Measurements from ENCODE around the gene GAS2L1. TPM values are rescaled to one million over a fixed set of nuclear protein-coding genes. Genes with fewer than 3 reads are reported as not detected.

Gene GAS2L1
- total and polyA plus RNA-seq, 2 experiments from 2014 or later: 17.3 to 21.0 TPM

DNA sequence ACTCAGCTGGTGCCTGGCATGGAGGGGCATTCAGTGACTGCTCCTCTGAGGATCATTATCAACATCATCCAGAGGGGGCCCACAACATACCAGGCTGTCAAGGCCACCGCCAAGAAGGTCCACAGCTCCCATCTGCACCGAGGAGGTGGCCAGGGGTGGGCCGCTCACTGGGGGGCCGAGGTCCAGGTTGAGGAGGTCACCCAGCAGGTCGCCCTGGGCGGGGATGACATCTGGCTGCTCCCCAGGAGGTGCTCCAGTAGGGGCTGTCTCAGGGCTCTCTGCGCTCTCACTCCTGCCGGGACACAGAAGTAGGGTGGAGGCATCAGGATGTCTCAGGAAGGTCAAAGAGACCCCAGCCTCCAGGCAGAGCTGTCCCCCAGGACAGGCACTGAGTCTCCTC, 34.1 kb downstream of the GAS2L1 start:
- no peak for TF ChIP-seq CTCF (IDR thresholded peaks at IDR 0.05; ENCODE audit: low read depth, low read length)

DNA sequence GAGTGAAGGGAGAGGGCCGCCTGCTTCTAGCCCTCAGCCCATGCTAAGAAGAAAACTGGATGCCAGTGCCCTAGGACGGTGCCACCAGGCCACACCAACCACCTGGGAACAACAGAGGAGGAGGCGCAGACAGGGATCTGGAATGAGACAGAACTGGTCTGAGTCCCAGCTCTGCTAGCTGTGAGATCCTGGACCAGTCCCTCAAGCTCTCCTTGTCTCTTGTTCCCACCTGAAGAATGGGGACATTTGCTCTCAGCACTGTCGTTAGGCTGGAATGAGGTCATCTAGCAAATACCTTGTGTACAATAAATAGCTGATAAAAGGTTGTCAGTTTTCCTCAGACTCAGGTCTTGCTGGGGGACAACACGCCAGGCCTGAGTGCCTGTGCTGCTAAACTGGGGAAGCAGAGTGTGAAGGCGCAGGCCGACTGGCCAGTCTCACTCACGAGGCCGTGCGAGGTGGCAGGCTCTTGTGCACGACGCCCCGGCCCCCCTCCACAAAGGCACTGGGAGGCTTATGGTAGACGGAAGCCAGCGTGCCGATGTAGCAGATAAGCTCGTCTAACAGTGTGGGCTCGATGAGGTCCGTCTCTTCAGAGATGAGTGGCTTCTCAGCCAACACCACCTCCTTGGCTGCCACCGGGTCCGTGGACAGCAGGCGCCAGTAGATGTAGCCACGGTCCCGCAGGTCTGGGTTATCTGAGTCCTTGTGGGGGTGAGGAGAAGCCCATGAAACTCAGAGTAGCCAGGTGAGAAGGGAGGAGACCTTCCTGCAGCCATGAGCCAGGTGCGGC, 34.8 kb downstream of the GAS2L1 start:
- Histone ChIP-seq H3K27me3 (no peaks in the 10 kb centered on the region), H3K27ac (peak overlapping the region; percentile 48), H3K9me3 (ENCODE audit: low read depth) (no peaks in the 10 kb centered on the region), H3K4me1 (ENCODE audit: low read depth) (peaks cover 30% of the 10 kb centered on the region), H3K4me3 (no peak overlapping the region), H3K36me3 (peaks cover 32% of the 10 kb centered on the region)
- TF ChIP-seq CTCF (IDR thresholded peaks at IDR 0.05; ENCODE audit: low read depth, low read length): no peak
- DNase-seq (ENCODE audit: low read depth in 1 of 2, low spot score in 1 of 2): no peak

More for the DNA sequence above, 34.1 kb downstream of the GAS2L1 start:
- Histone ChIP-seq H3K27ac (no peak overlapping the region), H3K27me3 (no peaks in the 10 kb centered on the region), H3K4me1 (ENCODE audit: low read depth) (peaks cover 30% of the 10 kb centered on the region), H3K9me3 (ENCODE audit: low read depth) (no peaks in the 10 kb centered on the region), H3K36me3 (peaks cover 30% of the 10 kb centered on the region), H3K4me3 (no peak overlapping the region)
- DNase-seq (ENCODE audit: low read depth in 1 of 2, low spot score in 1 of 2): no peak

DNA sequence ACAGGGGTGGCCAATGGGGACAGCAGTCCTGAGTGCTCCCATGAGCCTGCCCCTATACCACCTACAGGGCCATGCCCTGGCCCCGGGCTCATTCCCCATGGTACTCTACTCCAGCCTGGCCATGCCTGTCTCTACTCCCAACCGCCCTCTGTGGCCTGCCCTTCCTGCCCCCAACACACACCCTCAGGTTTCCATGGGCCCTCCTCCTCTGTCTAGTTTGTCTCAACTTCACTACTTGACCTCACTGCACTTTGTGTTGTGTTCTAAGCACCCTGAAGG, 35.3 kb downstream of the GAS2L1 start:
- no peak for TF ChIP-seq CTCF (IDR thresholded peaks at IDR 0.05; ENCODE audit: low read depth, low read length)
- Histone ChIP-seq H3K4me3 (no peak overlapping the region), H3K4me1 (ENCODE audit: low read depth) (peaks cover 30% of the 10 kb centered on the region), H3K27ac (peak overlapping the region; percentile 65), H3K9me3 (ENCODE audit: low read depth) (no peaks in the 10 kb centered on the region), H3K36me3 (peaks cover 29% of the 10 kb centered on the region), H3K27me3 (no peaks in the 10 kb centered on the region)
- no peak for DNase-seq (ENCODE audit: low read depth in 1 of 2, low spot score in 1 of 2)

- Histone ChIP-seq H3K9me3 (ENCODE audit: low read depth) (no peaks in the 10 kb centered on the region), H3K4me1 (ENCODE audit: low read depth) (peaks cover 30% of the 10 kb centered on the region), H3K4me3 (no peak overlapping the region), H3K27ac (peak overlapping the region; percentile 65), H3K27me3 (no peaks in the 10 kb centered on the region), H3K36me3 (peaks cover 30% of the 10 kb centered on the region)
- DNase-seq (ENCODE audit: low read depth in 1 of 2, low spot score in 1 of 2): no peak
- TF ChIP-seq CTCF (IDR thresholded peaks at IDR 0.05; ENCODE audit: low read depth, low read length): no peak
These were observed 35.7 kb downstream of the GAS2L1 start for GRCh38 chr22:29342177-29342576.

GRCh38 chr22:29342577-29343312, 36.3 kb downstream of the GAS2L1 start:
- DNase-seq (ENCODE audit: low read depth in 1 of 2, low spot score in 1 of 2): peak in 1 of 2 donors; percentile 64
- no peaks in the 10 kb centered on the region for H3K27me3 ChIP-seq
- peak overlapping the region; percentile 65 for H3K27ac ChIP-seq
- H3K4me3 ChIP-seq: no peak overlapping the region
- no peak for TF ChIP-seq CTCF (IDR thresholded peaks at IDR 0.05; ENCODE audit: low read depth, low read length)
- peaks cover 34% of the 10 kb centered on the region for H3K36me3 ChIP-seq
- peaks cover 30% of the 10 kb centered on the region for H3K4me1 ChIP-seq (ENCODE audit: low read depth)
- no peaks in the 10 kb centered on the region for H3K9me3 ChIP-seq (ENCODE audit: low read depth)
